ENCODE data around the gene SLAMF8.

DNA sequence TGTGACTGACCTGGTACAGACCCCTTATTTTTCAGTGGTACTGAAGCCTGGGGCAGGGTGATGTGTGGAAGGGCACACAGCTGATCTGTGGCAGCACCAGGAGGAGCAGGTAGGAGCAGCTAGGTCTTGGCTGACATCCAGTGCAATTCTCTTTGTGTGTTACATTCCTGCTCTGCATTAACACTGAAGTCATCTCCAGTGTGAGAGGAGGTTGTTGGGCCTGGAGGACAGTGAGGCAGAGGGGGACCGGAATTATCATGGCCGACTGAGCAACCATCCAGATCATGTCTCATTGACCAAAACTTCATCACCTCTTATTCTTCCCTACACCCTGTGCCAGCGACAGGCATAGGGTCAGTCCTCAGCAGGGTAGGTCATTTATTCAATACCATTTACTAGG, 1.5 kb downstream of the SLAMF8 start:
- TF ChIP-seq POLR2A (IDR thresholded peaks at IDR 0.05; ENCODE audit: low read depth, low read length) (no peak), POLR2AphosphoS5 (IDR thresholded peaks at IDR 0.05; ENCODE audit: low read depth, low read length) (no peak), TAF1 (IDR thresholded peaks at IDR 0.05; ENCODE audit: low read depth, low read length) (no peak)

Measured in GM12891 (cell line).